DMS79 (cell line): ENCODE data around the gene NNAT.
"Not testable (repeated sequence)": the region's sequence is repeated elsewhere in the genome, so short reads cannot be mapped to it uniquely, and the experiment has no call there.

ENCODE experiments used
- DNase-seq: peaks from one replicate; lab custom pipeline; 2025; lab: John Stamatoyannopoulos, UW

The NNAT gene

GRCh38 chr20:37524859-37525708 is 4.0 kb downstream of the NNAT start:
- peak; percentile 45 for DNase-seq

GRCh38 chr20:37525810-37526209 is 4.8 kb downstream of the NNAT start:
- no peak for DNase-seq

- DNase-seq: no peak
Observed at GRCh38 chr20:37526238-37526838, 5.3 kb downstream of the NNAT start.

GRCh38 chr20:37526839-37527637 is 6.0 kb downstream of the NNAT start:
- no peak for DNase-seq

GRCh38 chr20:37527638-37528445 is 6.8 kb downstream of the NNAT start, which contains the start of gene BLCAP:
Gene BLCAP (minus strand): TSS chr20:37527876. CDS start chr20:37519174, 8,702 bp downstream.
- peak; percentile 80 for DNase-seq

- DNase-seq: no peak
Observed at GRCh38 chr20:37528446-37529213, 7.6 kb downstream of the NNAT start.

GRCh38 chr20:37529214-37529967 is 8.3 kb downstream of the NNAT start:
- DNase-seq: no peak

GRCh38 chr20:37529968-37530600 is 9.0 kb downstream of the NNAT start:
- DNase-seq: no peak

- DNase-seq: no peak
Observed at GRCh38 chr20:37530696-37531095, 9.6 kb downstream of the NNAT start.

- no peak for DNase-seq
Observed at GRCh38 chr20:37531856-37532255, 10.8 kb downstream of the NNAT start.

GRCh38 chr20:37533154-37533715 is 12.2 kb downstream of the NNAT start:
- no peak for DNase-seq

GRCh38 chr20:37534401-37535157 is 13.5 kb downstream of the NNAT start:
- DNase-seq: peak; percentile 67

- peak; percentile 65 for DNase-seq
Observed at GRCh38 chr20:37535443-37536132, 14.5 kb downstream of the NNAT start.

GRCh38 chr20:37537505-37537904 is 16.5 kb downstream of the NNAT start:
- no peak for DNase-seq

GRCh38 chr20:37538003-37538402 is 17.0 kb downstream of the NNAT start:
- no peak for DNase-seq

- no peak for DNase-seq
Observed at GRCh38 chr20:37539424-37539823, 18.4 kb downstream of the NNAT start.

- no peak for DNase-seq
Observed at GRCh38 chr20:37540001-37540400, 19.0 kb downstream of the NNAT start.

GRCh38 chr20:37540838-37541237 is 19.8 kb downstream of the NNAT start:
- DNase-seq: not testable (repeated sequence)
